WERI-Rb-1 (cell line): ENCODE measurements around the gene SIAH2.

ENCODE experiments used
- DNase-seq: peaks from one replicate; pipeline ENCODE4 v3.0.0-alpha.2; 2020
- H3K27ac ChIP-seq: fragments of 250-450 bp; sonication (Bioruptor Pico); 2 replicates; pipeline ENCODE4 v1.5.1; 2020; ENCODE audit warnings: mild to moderate bottlenecking, moderate library complexity
- H3K27me3 ChIP-seq: fragments of 250-450 bp; sonication (Bioruptor Pico); 2 replicates; pipeline ENCODE4 v1.5.1; 2021; ENCODE audit warnings: mild to moderate bottlenecking, low read depth, moderate library complexity; ENCODE audit not compliant: insufficient read depth, severe bottlenecking
- H3K36me3 ChIP-seq: fragments of 250-450 bp; sonication (Bioruptor Pico); 2 replicates; pipeline ENCODE4 v1.5.1; 2020; ENCODE audit warnings: mild to moderate bottlenecking, moderate library complexity
- H3K4me3 ChIP-seq: 2 replicates; pipeline ENCODE4 v1.5.1; 2011; ENCODE audit warnings: low read depth, mild to moderate bottlenecking, control low read depth, low read length
- H3K9me3 ChIP-seq: fragments of 250-450 bp; sonication (Bioruptor Pico); 2 replicates; pipeline ENCODE4 v1.5.1; 2021; ENCODE audit warnings: mild to moderate bottlenecking, moderate library complexity; ENCODE audit not compliant: severe bottlenecking
- TF ChIP-seq, protein P1 (sequence below): IDR thresholded peaks from 2 replicates; pipeline ENCODE4 v1.5.1; 2011; ENCODE audit warnings: low read depth, mild to moderate bottlenecking, control low read depth, inconsistent platforms, low read length

Gene SIAH2

GRCh38 chr3:150760431-150761200, 2.4 kb downstream of the SIAH2 start:
- peaks cover 4% of the 10 kb centered on the region for H3K9me3 ChIP-seq
- H3K27me3 ChIP-seq: peaks cover 80% of the 10 kb centered on the region
- TF ChIP-seq, protein P1, sequence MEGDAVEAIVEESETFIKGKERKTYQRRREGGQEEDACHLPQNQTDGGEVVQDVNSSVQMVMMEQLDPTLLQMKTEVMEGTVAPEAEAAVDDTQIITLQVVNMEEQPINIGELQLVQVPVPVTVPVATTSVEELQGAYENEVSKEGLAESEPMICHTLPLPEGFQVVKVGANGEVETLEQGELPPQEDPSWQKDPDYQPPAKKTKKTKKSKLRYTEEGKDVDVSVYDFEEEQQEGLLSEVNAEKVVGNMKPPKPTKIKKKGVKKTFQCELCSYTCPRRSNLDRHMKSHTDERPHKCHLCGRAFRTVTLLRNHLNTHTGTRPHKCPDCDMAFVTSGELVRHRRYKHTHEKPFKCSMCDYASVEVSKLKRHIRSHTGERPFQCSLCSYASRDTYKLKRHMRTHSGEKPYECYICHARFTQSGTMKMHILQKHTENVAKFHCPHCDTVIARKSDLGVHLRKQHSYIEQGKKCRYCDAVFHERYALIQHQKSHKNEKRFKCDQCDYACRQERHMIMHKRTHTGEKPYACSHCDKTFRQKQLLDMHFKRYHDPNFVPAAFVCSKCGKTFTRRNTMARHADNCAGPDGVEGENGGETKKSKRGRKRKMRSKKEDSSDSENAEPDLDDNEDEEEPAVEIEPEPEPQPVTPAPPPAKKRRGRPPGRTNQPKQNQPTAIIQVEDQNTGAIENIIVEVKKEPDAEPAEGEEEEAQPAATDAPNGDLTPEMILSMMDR: no peak
- H3K4me3 ChIP-seq: no peak overlapping the region
- no peaks in the 10 kb centered on the region for H3K36me3 ChIP-seq
- H3K27ac ChIP-seq: no peak overlapping the region
- no peak for DNase-seq

- no peak overlapping the region for H3K27ac ChIP-seq
- no peak overlapping the region for H3K4me3 ChIP-seq
- DNase-seq: no peak
- TF ChIP-seq, protein P1: no peak
- no peaks in the 10 kb centered on the region for H3K36me3 ChIP-seq
- H3K27me3 ChIP-seq: peaks cover 76% of the 10 kb centered on the region
- peaks cover 3% of the 10 kb centered on the region for H3K9me3 ChIP-seq
These were observed 3.0 kb downstream of the SIAH2 start for GRCh38 chr3:150759947-150760346.

- TF ChIP-seq, protein P1: no peak
- no peak for DNase-seq
- no peaks in the 10 kb centered on the region for H3K9me3 ChIP-seq
- no peaks in the 10 kb centered on the region for H3K36me3 ChIP-seq
- H3K27ac ChIP-seq: no peak overlapping the region
- peaks cover 76% of the 10 kb centered on the region for H3K27me3 ChIP-seq
- no peak overlapping the region for H3K4me3 ChIP-seq
These were observed 3.6 kb downstream of the SIAH2 start for GRCh38 chr3:150759319-150759718.

GRCh38 chr3:150757768-150758167, 5.2 kb downstream of the SIAH2 start:
- Histone ChIP-seq H3K9me3 (no peaks in the 10 kb centered on the region), H3K27ac (no peak overlapping the region), H3K27me3 (peaks cover 75% of the 10 kb centered on the region), H3K4me3 (no peak overlapping the region), H3K36me3 (no peaks in the 10 kb centered on the region)
- no peak for DNase-seq
- TF ChIP-seq, protein P1: no peak

DNA sequence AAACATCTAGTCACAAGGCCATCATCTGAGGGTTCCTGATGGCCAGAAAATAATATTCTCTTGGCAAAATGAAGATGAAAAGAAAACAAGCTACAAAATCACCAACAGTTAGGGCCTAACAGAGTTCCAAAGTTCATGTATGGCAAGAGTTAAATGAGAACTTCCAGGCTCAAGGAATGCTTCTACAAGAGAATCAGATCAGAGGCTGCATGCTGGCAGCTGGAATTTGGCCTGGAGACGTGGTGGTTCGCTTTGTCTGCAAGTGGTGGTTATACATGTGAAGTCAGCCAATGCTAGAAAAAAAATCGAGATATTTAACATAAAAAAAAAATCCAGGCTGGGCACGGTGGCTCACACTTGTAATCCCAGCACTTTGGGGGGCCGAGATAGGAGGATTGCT, 5.6 kb downstream of the SIAH2 start:
- Histone ChIP-seq H3K27me3 (peaks cover 79% of the 10 kb centered on the region), H3K36me3 (no peaks in the 10 kb centered on the region), H3K27ac (no peak overlapping the region), H3K9me3 (no peaks in the 10 kb centered on the region), H3K4me3 (no peak overlapping the region)
- DNase-seq: no peak
- TF ChIP-seq, protein P1: no peak
